Thymus (tissue), 11 donors: ENCODE data around the gene TRPM5. TPM values are rescaled to one million over a fixed set of nuclear protein-coding genes. Genes with fewer than 3 reads are reported as not detected.
A peak's percentile ranks its signal among the peaks of the same experiment; 100 is the strongest.

Experiments used
- DNase-seq, 9 donors: peaks; one replicate each; pipeline ENCODE4 v3.0.0-alpha.2; 2013; ENCODE audit warnings: low spot score in 9 of 9, low read depth in 6 of 9, missing footprints in 1 of 9
- H3K27ac ChIP-seq, 2 donors: one replicate each; pipeline ENCODE4 v1.5.1; 2013; ENCODE audit warnings: control low read depth in 1 of 2, low read depth in 1 of 2, low read length in 1 of 2, mild to moderate bottlenecking in 1 of 2, moderate library complexity in 1 of 2
- H3K27me3 ChIP-seq, 2 donors: one replicate each; pipeline ENCODE4 v1.5.1; 2013; ENCODE audit warnings: low read length in 1 of 2; ENCODE audit not compliant: control insufficient read depth in 2 of 2, insufficient read depth in 1 of 2
- H3K36me3 ChIP-seq, 2 donors: one replicate each; pipeline ENCODE4 v1.5.1; 2013; ENCODE audit warnings: low read length in 1 of 2, mild to moderate bottlenecking in 1 of 2, moderate library complexity in 1 of 2; ENCODE audit not compliant: control insufficient read depth in 2 of 2, insufficient read depth in 2 of 2
- H3K4me1 ChIP-seq, 2 donors: one replicate each; pipeline ENCODE4 v1.5.1; 2013; ENCODE audit warnings: low read length in 2 of 2; ENCODE audit not compliant: control insufficient read depth in 2 of 2, insufficient read depth in 2 of 2
- H3K4me3 ChIP-seq, 2 donors: one replicate each; pipeline ENCODE4 v1.5.1; 2013; ENCODE audit warnings: low read length in 2 of 2, control low read depth in 1 of 2, mild to moderate bottlenecking in 1 of 2
- H3K9me3 ChIP-seq, 2 donors: one replicate each; pipeline ENCODE4 v1.5.1; 2013; ENCODE audit warnings: low read length in 1 of 2, mild to moderate bottlenecking in 1 of 2; ENCODE audit not compliant: control insufficient read depth in 2 of 2, insufficient read depth in 1 of 2
- whole genome bisulfite sequencing: extraction: QIAGEN DNeasy Blood & Tissue Kit; methylation state at CpG from one replicate; pipeline ENCODE4 v1.1.7; 2013; 5-methylcytosine and 5-hydroxymethylcytosine counted together
- polyA plus RNA-seq: library from polyadenylated mRNA; stranded (reverse); fragments of 200-250 nt; gene quantifications from one replicate; pipeline ENCODE4 v1.2.3, GENCODE V29; 2013
- total RNA-seq: library from RNA; stranded (reverse); fragments of 120-200 nt; gene quantifications from one replicate; pipeline ENCODE4 v1.2.4, GENCODE V29; 2013
- donor health status: healthy.

TRPM5 gene
- total and polyA plus RNA-seq, 2 donors: 0.09 to 0.55 TPM

GRCh38 chr11:2464451-2465165 is 20.3 kb upstream of the TRPM5 start:
- H3K9me3 ChIP-seq: no peaks in the 10 kb centered on the region
- DNase-seq: no peak
- H3K4me3 ChIP-seq: no peak overlapping the region
- H3K36me3 ChIP-seq: no peaks in the 10 kb centered on the region
- H3K4me1 ChIP-seq: peaks cover 13 to 19% of the 10 kb centered on the region in 2 donors
- peaks cover 0 to 6% of the 10 kb centered on the region in 2 donors for H3K27me3 ChIP-seq
- H3K27ac ChIP-seq: no peak overlapping the region
- 96% methylated on average over 13 of the region's 13 CpGs for WGBS

- Histone ChIP-seq H3K4me1 (peaks cover 13 to 19% of the 10 kb centered on the region in 2 donors), H3K9me3 (no peaks in the 10 kb centered on the region), H3K27me3 (peaks cover 0 to 12% of the 10 kb centered on the region in 2 donors), H3K36me3 (no peaks in the 10 kb centered on the region), H3K4me3 (no peak overlapping the region), H3K27ac (no peak overlapping the region)
- 94% methylated on average over 26 of the region's 26 CpGs for WGBS
- DNase-seq: no peak
Measured at GRCh38 chr11:2463766-2464277, 19.5 kb upstream of the TRPM5 start.

- no peak for DNase-seq
- Histone ChIP-seq H3K4me3 (no peak overlapping the region), H3K27ac (no peak overlapping the region), H3K36me3 (no peaks in the 10 kb centered on the region), H3K9me3 (no peaks in the 10 kb centered on the region), H3K27me3 (peaks cover 0 to 14% of the 10 kb centered on the region in 2 donors), H3K4me1 (peaks cover 13 to 16% of the 10 kb centered on the region in 2 donors)
- 82% methylated on average over 24 of the region's 24 CpGs for WGBS
Measured at GRCh38 chr11:2462986-2463765, 18.9 kb upstream of the TRPM5 start.

DNA sequence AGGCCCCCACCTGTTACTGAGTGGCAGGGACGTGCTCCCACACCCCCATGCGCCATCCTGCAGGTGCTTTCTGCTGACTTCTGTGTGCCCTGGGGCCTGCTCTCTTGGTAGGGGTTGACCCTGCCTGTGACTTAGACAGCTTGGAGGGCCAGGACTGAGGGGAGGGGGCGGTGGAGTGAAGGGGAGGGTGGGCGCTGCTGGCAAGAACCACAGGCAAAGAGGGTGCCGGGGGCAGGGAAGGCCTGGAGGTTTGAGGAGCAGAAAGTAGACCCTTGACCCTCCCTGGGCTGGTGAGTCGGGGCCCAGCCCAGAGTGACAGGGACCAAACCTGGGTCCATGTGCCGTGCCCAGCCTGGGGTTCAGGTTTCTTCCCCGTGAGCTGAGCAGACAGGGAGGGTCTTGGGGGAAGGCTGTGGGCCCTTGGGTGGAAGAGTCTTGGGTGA is 18.2 kb upstream of the TRPM5 start:
- no peak overlapping the region for H3K27ac ChIP-seq
- no peaks in the 10 kb centered on the region for H3K36me3 ChIP-seq
- H3K4me1 ChIP-seq: peaks cover 11 to 13% of the 10 kb centered on the region in 2 donors
- H3K9me3 ChIP-seq: no peaks in the 10 kb centered on the region
- H3K27me3 ChIP-seq: peaks cover 0 to 12% of the 10 kb centered on the region in 2 donors
- no peak for DNase-seq
- no peak overlapping the region for H3K4me3 ChIP-seq
- 78% methylated on average over 8 of the region's 8 CpGs for WGBS

DNA sequence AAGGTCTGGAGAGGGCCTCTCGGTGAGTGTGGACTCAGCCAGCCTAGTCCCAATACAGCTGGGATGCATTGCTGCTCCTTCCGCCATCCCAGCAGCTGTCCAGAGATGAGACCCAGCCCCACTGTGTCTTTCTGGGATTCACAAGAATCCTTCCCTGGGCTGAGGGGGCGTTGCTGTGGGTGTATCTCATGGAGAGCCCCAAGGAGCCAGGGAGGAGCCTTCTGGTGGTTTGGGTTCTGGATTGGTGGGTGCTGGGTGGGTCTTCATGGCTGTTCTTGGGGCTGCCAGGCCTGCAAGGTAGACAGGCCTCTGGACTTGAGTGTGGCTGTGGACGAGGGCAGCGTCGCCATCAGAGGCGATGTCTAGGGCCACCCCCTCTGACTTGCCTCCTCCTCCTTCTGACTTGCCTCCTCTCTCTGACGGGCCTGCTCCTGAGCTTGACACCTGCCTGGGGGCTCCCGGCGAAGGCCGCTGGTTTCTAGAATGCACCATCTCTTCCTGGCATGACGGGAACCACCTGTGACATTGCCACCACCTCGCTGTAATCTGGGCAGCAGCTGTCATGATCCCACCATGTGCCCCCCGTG is 17.7 kb upstream of the TRPM5 start:
- Histone ChIP-seq H3K4me1 (peaks cover 6 to 8% of the 10 kb centered on the region in 2 donors), H3K27ac (no peak overlapping the region), H3K9me3 (no peaks in the 10 kb centered on the region), H3K27me3 (peaks cover 0 to 11% of the 10 kb centered on the region in 2 donors), H3K4me3 (no peak overlapping the region), H3K36me3 (no peaks in the 10 kb centered on the region)
- peak in 2 of 9 donors; percentile 6 to 39 for DNase-seq
- 56% methylated on average over 14 of the region's 14 CpGs for WGBS

DNA sequence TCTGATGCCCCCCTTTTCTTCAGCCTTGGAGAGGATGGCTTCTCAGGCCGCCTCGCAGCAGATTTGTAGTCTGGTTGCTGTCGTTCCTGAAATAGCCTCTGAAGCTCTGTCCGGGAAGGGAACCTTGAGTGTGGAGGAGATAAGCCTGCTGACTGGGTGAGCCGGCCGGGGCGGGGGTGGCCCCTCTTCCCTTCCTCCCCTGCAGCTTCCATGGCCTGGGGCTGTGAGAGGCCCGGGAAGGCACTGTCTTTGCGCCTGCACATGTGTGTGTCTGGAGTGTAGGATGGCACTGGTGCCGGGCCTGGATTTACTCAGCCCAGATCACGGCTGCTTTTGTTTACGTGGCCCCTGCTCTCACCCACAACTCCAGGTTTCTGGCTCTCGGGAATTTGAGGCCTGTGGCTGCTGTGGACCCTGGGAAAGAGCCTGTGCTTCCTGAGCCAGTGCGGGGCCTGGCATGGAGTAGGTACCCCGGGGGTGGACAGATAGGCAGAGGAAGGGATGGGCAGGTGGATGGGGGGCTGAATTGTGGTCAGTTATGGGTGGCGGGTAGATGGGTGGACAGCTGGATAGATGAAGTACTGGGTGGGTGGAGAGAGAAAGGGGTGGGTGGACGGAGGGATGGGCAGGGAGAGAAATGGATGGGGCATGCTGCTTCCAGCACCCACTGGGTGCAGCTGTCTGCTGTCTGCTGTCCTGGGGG is 17.1 kb upstream of the TRPM5 start:
- Histone ChIP-seq H3K27me3 (peaks cover 0 to 11% of the 10 kb centered on the region in 2 donors), H3K36me3 (no peaks in the 10 kb centered on the region), H3K27ac (no peak overlapping the region), H3K9me3 (no peaks in the 10 kb centered on the region), H3K4me1 (peaks cover 0 to 1% of the 10 kb centered on the region in 2 donors), H3K4me3 (no peak overlapping the region)
- WGBS: 95% methylated on average over 17 of the region's 17 CpGs
- DNase-seq: no peak

GRCh38 chr11:2460540-2461252 is 16.4 kb upstream of the TRPM5 start:
- 89% methylated on average over 15 of the region's 15 CpGs for WGBS
- no peaks in the 10 kb centered on the region for H3K4me1 ChIP-seq
- no peaks in the 10 kb centered on the region for H3K36me3 ChIP-seq
- no peak for DNase-seq
- no peak overlapping the region for H3K4me3 ChIP-seq
- H3K9me3 ChIP-seq: no peaks in the 10 kb centered on the region
- no peak overlapping the region for H3K27ac ChIP-seq
- peaks cover 0 to 8% of the 10 kb centered on the region in 2 donors for H3K27me3 ChIP-seq

DNA sequence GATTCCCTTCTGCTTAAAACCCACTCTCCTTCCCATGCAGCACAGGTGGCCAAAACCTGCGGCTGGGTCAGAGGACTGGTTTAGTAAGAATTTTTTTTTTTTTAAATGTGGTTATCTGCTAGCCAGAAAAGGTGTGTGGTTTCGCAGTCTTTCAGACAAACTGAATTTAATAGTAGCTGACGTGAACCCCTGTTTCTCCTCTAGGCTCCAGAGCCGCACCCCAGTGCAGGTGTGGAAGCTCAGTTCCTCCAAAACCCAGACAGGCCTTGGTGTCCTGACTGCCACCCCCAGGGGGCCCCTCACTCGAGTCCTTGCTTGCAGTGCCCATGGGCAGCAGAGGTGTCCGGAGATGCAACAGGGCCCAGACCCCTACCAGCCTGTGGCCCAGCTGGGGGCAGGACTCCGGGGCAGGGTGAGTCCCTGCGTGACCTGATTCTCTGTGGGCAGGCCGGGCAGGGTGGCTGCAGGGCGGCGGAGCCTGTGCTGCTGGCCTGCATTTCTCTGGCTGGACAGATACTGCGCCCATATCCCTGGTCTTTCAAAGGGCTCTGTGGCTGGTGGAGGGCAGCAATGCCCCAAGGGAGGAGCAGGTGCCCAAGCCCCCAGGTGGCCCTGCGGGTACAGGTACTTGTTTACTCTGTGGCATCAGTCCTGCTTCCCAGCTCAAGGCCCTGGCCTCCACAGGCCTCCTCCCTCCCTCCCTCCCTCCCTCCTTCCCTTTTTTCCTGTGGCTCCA is 15.7 kb upstream of the TRPM5 start:
- Histone ChIP-seq H3K27ac (no peak overlapping the region), H3K4me3 (no peak overlapping the region), H3K36me3 (no peaks in the 10 kb centered on the region), H3K4me1 (no peaks in the 10 kb centered on the region), H3K27me3 (peaks cover 0 to 8% of the 10 kb centered on the region in 2 donors), H3K9me3 (no peaks in the 10 kb centered on the region)
- DNase-seq: no peak
- 76% methylated on average over 13 of the region's 13 CpGs for WGBS
